IPS-15b (cell line): ENCODE data around the gene CSN1S1.

Experiments
- H3K27me3 ChIP-seq: one replicate; pipeline ENCODE4 v1.6.1; 2013; ENCODE audit warnings: low read length; ENCODE audit not compliant: control insufficient read depth, insufficient read depth
- H3K36me3 ChIP-seq: one replicate; pipeline ENCODE4 v1.6.1; 2013; ENCODE audit warnings: low read length; ENCODE audit not compliant: control insufficient read depth, insufficient read depth
- H3K4me1 ChIP-seq: one replicate; pipeline ENCODE4 v1.6.1; 2013; ENCODE audit warnings: mild to moderate bottlenecking, low read length; ENCODE audit not compliant: control insufficient read depth, insufficient read depth
- H3K4me3 ChIP-seq: one replicate; pipeline ENCODE4 v1.5.1; 2013; ENCODE audit warnings: low read depth, low read length
- H3K9ac ChIP-seq: one replicate; pipeline ENCODE4 v1.6.1; 2013; ENCODE audit warnings: low read depth, mild to moderate bottlenecking, low read length
- H3K9me3 ChIP-seq: one replicate; pipeline ENCODE4 v1.6.1; 2013; ENCODE audit warnings: mild to moderate bottlenecking, low read length; ENCODE audit not compliant: control insufficient read depth, insufficient read depth

CSN1S1 gene

DNA sequence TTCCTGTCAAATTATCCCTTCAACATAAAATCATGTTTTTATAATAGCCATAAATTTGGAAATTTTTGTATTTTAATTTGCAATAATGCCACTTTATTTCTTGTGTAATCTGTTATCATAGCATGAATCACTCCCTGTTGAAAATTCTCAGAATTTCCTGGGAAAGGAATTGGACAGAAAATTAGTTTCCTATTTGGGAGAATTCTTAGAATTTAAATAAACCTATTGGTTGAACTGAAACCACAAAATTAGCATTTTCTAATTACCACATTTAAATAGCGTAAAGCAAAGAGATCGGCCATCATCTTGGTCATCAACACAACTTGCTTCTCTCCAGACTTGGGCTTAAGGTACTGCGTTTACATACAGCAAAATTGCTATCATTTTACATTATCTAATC is at the start of gene CSN1S1:
Gene CSN1S1 (plus strand): TSS at position 301 of the 400 bp plus-strand sequence. CDS start 1,488 bp downstream, outside the sequence.
- no peak within 1 kb of the TSS for H3K9ac ChIP-seq
- H3K27me3 ChIP-seq, result no peaks in the 10 kb centered on the region
- no peaks in the 10 kb centered on the region for H3K9me3 ChIP-seq
- no peak within 1 kb of the TSS for H3K4me3 ChIP-seq
- no peaks in the 10 kb centered on the region for H3K4me1 ChIP-seq
- no peaks in the 10 kb centered on the region for H3K36me3 ChIP-seq

- no peaks in the 10 kb centered on the region for H3K27me3 ChIP-seq
- no peak overlapping the region for H3K9ac ChIP-seq
- H3K4me3 ChIP-seq, result no peak overlapping the region
- H3K36me3 ChIP-seq, result no peaks in the 10 kb centered on the region
- no peaks in the 10 kb centered on the region for H3K4me1 ChIP-seq
- no peaks in the 10 kb centered on the region for H3K9me3 ChIP-seq
Observed at GRCh38 chr4:69881173-69881773, 49.6 kb upstream of the CSN1S1 start.

DNA sequence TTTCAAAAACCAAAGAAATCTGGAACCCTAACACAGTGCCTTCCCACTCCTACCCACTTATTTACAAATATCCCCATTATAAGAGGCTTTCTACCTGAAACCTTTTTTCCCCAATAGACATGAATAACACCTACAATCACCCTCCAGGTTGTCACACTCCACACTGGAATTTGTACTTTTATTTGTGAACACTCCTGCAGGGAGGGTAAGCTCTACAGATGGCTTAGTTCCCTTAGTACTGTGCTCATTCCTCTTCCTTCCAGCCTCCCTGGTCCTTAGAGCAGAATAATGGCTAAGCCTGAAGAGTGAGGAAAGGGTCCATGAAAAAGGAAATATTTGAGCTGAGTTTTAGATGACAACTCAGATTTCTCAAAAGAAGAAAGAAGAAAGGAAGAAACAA is 48.7 kb upstream of the CSN1S1 start:
- H3K9ac ChIP-seq, result no peak overlapping the region
- no peaks in the 10 kb centered on the region for H3K27me3 ChIP-seq
- H3K4me1 ChIP-seq, result no peaks in the 10 kb centered on the region
- H3K4me3 ChIP-seq, result no peak overlapping the region
- H3K36me3 ChIP-seq, result no peaks in the 10 kb centered on the region
- H3K9me3 ChIP-seq, result no peaks in the 10 kb centered on the region

GRCh38 chr4:69888336-69888735 is 42.5 kb upstream of the CSN1S1 start:
- H3K9ac ChIP-seq, result no peak overlapping the region
- no peaks in the 10 kb centered on the region for H3K36me3 ChIP-seq
- H3K9me3 ChIP-seq, result no peaks in the 10 kb centered on the region
- no peaks in the 10 kb centered on the region for H3K27me3 ChIP-seq
- H3K4me3 ChIP-seq, result no peak overlapping the region
- H3K4me1 ChIP-seq, result no peaks in the 10 kb centered on the region

DNA sequence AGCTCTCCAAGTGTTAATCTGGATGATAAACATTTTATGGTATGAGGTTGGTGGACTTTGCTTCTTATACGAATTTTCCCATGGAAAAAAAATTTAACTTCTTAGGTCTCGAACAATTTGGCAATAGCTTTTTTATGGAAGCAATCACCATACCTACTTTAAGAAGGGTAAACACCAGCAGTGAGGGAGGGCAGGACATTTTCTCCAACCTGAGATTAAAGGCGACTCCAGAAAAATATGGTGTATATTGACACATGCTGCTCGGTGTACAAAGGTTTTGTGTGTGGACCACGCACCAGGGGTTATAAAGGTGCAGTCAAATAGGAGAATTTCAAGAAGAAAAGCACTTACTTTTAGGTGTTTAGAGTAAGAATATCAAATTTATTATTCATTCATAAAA is 36.7 kb upstream of the CSN1S1 start:
- Histone ChIP-seq H3K4me3 (no peak overlapping the region), H3K9me3 (no peaks in the 10 kb centered on the region), H3K36me3 (no peaks in the 10 kb centered on the region), H3K9ac (no peak overlapping the region), H3K27me3 (no peaks in the 10 kb centered on the region), H3K4me1 (no peaks in the 10 kb centered on the region)

DNA sequence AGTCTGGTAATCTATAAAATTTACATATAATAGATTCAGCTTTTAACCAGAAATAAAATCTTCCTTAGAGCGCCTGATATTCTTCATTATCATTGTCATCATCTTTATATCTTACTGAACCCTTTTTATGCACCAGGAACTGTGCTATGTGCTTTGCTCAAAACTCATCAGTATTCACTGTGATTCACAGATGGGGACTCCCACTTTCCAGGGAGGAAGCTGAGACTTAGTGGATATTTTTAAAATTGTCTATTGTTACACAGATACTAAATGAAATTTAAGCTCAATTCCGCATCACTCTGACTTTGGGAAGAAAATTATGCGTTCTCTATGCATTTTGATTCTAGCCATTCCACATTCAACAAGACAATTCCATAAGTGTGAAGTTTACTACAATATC is 36.1 kb upstream of the CSN1S1 start:
- H3K9me3 ChIP-seq, result no peaks in the 10 kb centered on the region
- H3K9ac ChIP-seq, result no peak overlapping the region
- H3K4me3 ChIP-seq, result no peak overlapping the region
- no peaks in the 10 kb centered on the region for H3K27me3 ChIP-seq
- no peaks in the 10 kb centered on the region for H3K4me1 ChIP-seq
- H3K36me3 ChIP-seq, result no peaks in the 10 kb centered on the region

DNA sequence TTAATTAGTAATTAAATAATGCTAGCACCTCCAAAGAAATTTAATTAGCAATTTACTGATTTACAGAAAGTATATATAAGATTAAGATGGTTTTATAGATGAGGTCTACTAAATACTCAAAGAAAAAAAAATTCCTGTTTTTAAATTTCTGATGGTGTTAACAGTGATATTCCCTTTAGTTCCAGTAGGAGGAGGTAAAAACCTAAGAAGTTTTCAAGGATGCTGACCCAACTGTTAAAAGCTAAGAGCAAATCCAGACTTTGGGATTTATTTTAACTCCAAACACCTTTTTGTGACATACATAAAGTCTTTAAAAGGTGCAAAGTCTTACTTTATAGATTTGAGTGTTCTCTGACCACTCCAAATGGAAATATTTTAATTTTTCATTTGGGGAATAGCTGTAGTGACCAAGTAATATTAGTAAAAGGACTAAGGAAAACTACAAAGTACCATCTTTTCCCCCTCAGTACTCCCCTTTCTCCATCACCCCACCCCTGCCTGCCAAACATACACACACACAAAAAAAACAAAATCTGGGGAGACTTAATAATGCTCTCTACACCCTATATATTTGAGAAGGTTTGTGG is 34.2 kb upstream of the CSN1S1 start:
- no peaks in the 10 kb centered on the region for H3K27me3 ChIP-seq

GRCh38 chr4:69907151-69907550 is 23.7 kb upstream of the CSN1S1 start:
- Histone ChIP-seq H3K36me3 (no peaks in the 10 kb centered on the region), H3K4me1 (no peaks in the 10 kb centered on the region), H3K9me3 (no peaks in the 10 kb centered on the region), H3K4me3 (no peak overlapping the region), H3K9ac (no peak overlapping the region), H3K27me3 (no peaks in the 10 kb centered on the region)

More for the DNA sequence above, 34.2 kb upstream of the CSN1S1 start:
- Histone ChIP-seq H3K4me3 (no peak overlapping the region), H3K4me1 (no peaks in the 10 kb centered on the region), H3K36me3 (no peaks in the 10 kb centered on the region), H3K9me3 (no peaks in the 10 kb centered on the region), H3K9ac (no peak overlapping the region)

DNA sequence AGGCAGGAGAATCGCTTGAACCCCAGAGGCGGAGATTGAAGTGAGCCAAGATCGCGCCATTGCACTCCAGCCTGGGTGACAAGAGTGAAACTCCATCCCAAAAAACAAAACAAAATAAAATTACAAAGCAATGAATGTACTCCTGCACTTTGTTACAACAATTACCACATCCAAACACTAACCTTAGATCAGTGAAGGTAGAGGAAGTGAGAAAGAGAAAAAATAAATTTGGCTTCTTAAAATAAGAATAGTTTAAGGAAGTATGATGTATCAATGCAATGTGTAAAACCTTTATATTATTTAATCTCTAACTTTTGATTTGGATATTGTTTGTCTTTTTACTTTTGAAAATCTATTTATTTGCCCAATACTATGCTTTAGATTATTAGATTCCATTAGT is 21.7 kb upstream of the CSN1S1 start:
- no peaks in the 10 kb centered on the region for H3K9me3 ChIP-seq
- H3K4me1 ChIP-seq, result no peaks in the 10 kb centered on the region
- no peak overlapping the region for H3K9ac ChIP-seq
- no peak overlapping the region for H3K4me3 ChIP-seq
- H3K36me3 ChIP-seq, result no peaks in the 10 kb centered on the region
- no peaks in the 10 kb centered on the region for H3K27me3 ChIP-seq

- Histone ChIP-seq H3K9ac (no peak overlapping the region), H3K4me3 (no peak overlapping the region), H3K36me3 (no peaks in the 10 kb centered on the region), H3K9me3 (no peaks in the 10 kb centered on the region), H3K4me1 (no peaks in the 10 kb centered on the region), H3K27me3 (no peaks in the 10 kb centered on the region)
Observed at GRCh38 chr4:69910016-69910782, 20.7 kb upstream of the CSN1S1 start.

GRCh38 chr4:69920874-69921273 is 10.0 kb upstream of the CSN1S1 start:
- no peak overlapping the region for H3K9ac ChIP-seq
- H3K4me1 ChIP-seq, result no peaks in the 10 kb centered on the region

More at GRCh38 chr4:69920874-69921273, 10.0 kb upstream of the CSN1S1 start:
- H3K4me3 ChIP-seq, result no peak overlapping the region
- H3K9me3 ChIP-seq, result no peaks in the 10 kb centered on the region
- peaks cover 44% of the 10 kb centered on the region for H3K27me3 ChIP-seq
- H3K36me3 ChIP-seq, result no peaks in the 10 kb centered on the region
